HFFc6 (cell line): ENCODE results near the gene STH. TPM values are rescaled to one million over a fixed set of nuclear protein-coding genes. Genes with fewer than 3 reads are reported as not detected.

Experiments used
- DNase-seq: peaks from one replicate; pipeline ENCODE4 v3.0.0-alpha.2; 2018
- H3K27ac Mint-ChIP-seq: 2 replicates; pipeline ENCODE4 v1.8.0; 2020; ENCODE audit warnings: mild to moderate bottlenecking, mixed read lengths
- H3K27me3 Mint-ChIP-seq: 2 replicates; pipeline ENCODE4 v1.8.0; 2021; ENCODE audit warnings: mild to moderate bottlenecking, moderate library complexity, mixed read lengths; ENCODE audit not compliant: insufficient read depth
- H3K36me3 Mint-ChIP-seq: 2 replicates; pipeline ENCODE4 v1.8.0; 2021; ENCODE audit warnings: low read depth, mixed read lengths
- H3K4me1 Mint-ChIP-seq: 2 replicates; pipeline ENCODE4 v1.8.0; 2020; ENCODE audit warnings: low read depth, mixed read lengths
- H3K4me3 Mint-ChIP-seq: 2 replicates; pipeline ENCODE4 v1.8.0; 2020; ENCODE audit warnings: mild to moderate bottlenecking, moderate library complexity, mixed read lengths
- H3K9me3 Mint-ChIP-seq: 2 replicates; pipeline ENCODE4 v1.8.0; 2020; ENCODE audit warnings: mild to moderate bottlenecking, mixed read lengths
- CTCF ChIP-seq: fragments of 200-600 bp; sonication (generic); IDR thresholded peaks from 2 replicates; pipeline ENCODE4 v1.5.0; 2021; ENCODE audit warnings: antibody characterized with exemption, mild to moderate bottlenecking
- total RNA-seq, 6 experiments: library from RNA; stranded (reverse); fragmentation: NEBNext Ultra II Directional; extraction: Animal tissue kit (Norgen Biotek cat#: 25700); gene quantifications; 2 replicates in 1 of 6; 3 replicates in 5 of 6; pipeline ENCODE4 v1.2.3, GENCODE V29; 2021

STH gene
- total RNA-seq, 6 experiments from 2014 or later = not detected

GRCh38 chr17:45992175-45992574, 6.9 kb upstream of the STH start:
- Mint-ChIP-seq H3K27ac (no peak overlapping the region), H3K27me3 (peaks cover 12% of the 10 kb centered on the region), H3K9me3 (no peaks in the 10 kb centered on the region), H3K4me3 (no peak overlapping the region), H3K36me3 (no peaks in the 10 kb centered on the region), H3K4me1 (no peaks in the 10 kb centered on the region)
- TF ChIP-seq CTCF = no peak
- DNase-seq = no peak

GRCh38 chr17:45992904-45993303, 6.1 kb upstream of the STH start:
- no peak for DNase-seq
- Mint-ChIP-seq H3K27ac (no peak overlapping the region), H3K36me3 (no peaks in the 10 kb centered on the region), H3K4me1 (0 out of 2 replicates have a peak, but pooled peaks cover 4% of the 10 kb centered on the region), H3K4me3 (no peak overlapping the region), H3K9me3 (no peaks in the 10 kb centered on the region), H3K27me3 (peaks cover 9% of the 10 kb centered on the region)
- no peak for TF ChIP-seq CTCF

GRCh38 chr17:45993962-45994627, 5.0 kb upstream of the STH start:
- Mint-ChIP-seq H3K36me3 (no peaks in the 10 kb centered on the region), H3K27me3 (peaks cover 9% of the 10 kb centered on the region), H3K4me1 (0 out of 2 replicates have a peak, but pooled peaks cover 4% of the 10 kb centered on the region), H3K9me3 (no peaks in the 10 kb centered on the region), H3K27ac (no peak overlapping the region), H3K4me3 (no peak overlapping the region)
- no peak for TF ChIP-seq CTCF
- no peak for DNase-seq

- Mint-ChIP-seq H3K9me3 (no peaks in the 10 kb centered on the region), H3K27me3 (peaks cover 10% of the 10 kb centered on the region), H3K36me3 (no peaks in the 10 kb centered on the region)
These were observed 4.1 kb upstream of the STH start for GRCh38 chr17:45994987-45995386.

GRCh38 chr17:45995627-45996270, 3.3 kb upstream of the STH start:
- Mint-ChIP-seq H3K27me3 (peaks cover 10% of the 10 kb centered on the region), H3K36me3 (no peaks in the 10 kb centered on the region), H3K9me3 (no peaks in the 10 kb centered on the region), H3K27ac (no peak overlapping the region), H3K4me3 (no peak overlapping the region), H3K4me1 (peaks cover 4% of the 10 kb centered on the region; the same call in 1 of the 2 replicates)
- no peak for DNase-seq
- no peak for TF ChIP-seq CTCF

More at GRCh38 chr17:45994987-45995386, 4.1 kb upstream of the STH start:
- Mint-ChIP-seq H3K27ac (no peak overlapping the region), H3K4me1 (peaks cover 4% of the 10 kb centered on the region; the same call in 1 of the 2 replicates), H3K4me3 (no peak overlapping the region)
- no peak for DNase-seq
- TF ChIP-seq CTCF = no peak
